ENCODE measurements around the gene ZG16B.
A peak's percentile ranks its signal among the peaks of the same experiment; 100 is the strongest.

Gene ZG16B

DNA sequence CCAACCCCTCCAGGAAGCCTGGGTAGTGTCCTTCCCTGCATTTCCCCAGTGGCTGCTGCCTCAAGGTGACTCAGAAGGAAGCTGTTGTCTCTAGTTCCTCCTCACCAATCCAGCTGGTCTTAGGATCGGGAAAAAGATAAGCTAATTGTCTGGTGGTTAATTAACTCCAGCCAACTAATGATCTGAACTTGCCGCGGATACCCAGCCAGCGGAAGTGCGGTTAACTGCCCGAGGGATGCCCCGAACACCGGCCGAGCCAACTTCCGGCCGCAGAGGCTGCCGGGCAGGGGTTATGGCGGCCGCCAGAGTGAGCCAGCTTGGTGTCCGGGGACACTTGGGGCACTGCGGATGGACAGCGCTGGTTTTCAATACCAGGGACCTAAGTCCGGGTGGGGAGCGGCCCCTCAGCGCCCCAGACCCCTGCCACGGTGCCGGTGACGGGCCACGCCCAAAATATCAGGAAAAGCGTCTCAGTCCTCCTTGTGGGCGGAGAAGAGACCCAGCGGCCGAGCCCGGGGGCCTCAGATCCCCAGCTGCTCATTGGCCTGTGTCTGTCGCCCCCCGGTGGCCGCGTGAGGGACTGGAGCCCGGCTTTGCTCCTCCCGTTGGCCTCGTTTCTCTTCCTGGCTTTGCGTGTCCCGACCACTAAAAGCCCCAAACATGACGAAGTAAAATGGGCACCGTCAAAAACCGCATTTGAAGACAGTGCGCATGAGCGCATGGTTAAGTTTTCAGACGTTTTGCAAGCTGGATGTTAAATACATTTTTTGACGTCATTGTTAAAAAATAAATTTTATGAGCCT, 38.1 kb downstream of the ZG16B start:
- DNase-seq (ENCODE audit: low read depth) = peak; percentile 90

DNA sequence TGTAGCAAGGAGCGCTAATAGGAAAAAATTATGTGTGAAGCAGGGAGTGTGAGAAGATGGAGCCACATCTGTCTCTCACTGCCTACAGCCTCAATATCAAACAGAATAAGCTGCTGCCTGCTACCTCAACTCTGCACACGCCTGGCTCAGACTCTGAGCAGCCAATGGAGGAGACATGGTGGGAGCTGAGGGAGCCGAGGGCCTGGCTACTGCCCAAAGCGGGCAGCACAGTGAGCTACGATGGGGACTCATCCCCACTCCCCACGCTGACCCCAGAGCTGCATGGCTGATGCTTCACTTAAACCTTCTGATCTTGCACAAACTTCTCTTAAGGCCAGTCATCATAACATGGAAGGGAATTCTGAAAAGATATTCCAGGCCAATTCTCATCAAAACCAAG, 41.8 kb downstream of the ZG16B start:
- DNase-seq (ENCODE audit: low read depth) = no peak

DNA sequence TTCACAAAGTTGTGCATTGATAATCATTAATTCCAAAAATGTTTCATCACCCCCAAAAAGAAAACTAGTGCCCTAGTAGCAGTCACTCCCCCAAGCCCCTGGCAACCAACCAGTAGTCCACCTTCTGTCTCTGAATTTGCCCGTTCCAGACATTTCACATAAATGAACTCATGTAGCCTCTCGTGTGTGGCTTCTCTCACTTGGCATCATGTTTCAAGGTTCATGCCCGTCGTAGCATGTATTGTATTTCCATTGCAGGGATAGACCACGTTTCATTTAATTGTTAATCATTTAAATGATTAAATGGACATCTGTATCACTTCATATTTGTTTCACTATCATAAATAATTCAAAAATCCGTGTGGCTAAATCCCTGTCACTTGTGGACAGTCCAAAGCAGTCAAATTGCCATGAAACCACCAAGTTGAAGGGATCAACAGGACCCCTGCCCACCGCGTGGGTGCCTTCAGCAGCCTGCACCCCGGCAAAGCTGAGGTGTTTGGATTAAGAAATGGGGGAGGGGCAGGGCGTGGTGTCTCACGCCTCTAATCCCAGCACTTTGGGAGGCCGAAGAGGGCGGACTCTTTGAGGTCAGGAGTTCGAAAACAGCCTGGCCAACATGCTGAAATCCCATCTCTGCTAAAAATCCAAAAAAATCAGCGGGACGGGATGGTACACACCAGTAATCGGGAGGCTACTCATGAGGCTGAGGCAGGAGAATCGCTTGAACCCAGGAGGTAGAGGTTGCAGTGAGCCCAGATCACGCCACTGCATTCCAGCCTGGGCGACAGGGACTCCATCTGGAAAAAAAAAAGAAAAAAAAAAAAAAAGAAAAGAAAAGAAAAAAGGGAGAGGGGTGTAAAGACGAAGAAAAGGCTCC, 44.2 kb downstream of the ZG16B start:
- no peak for DNase-seq (ENCODE audit: low read depth)

DNA sequence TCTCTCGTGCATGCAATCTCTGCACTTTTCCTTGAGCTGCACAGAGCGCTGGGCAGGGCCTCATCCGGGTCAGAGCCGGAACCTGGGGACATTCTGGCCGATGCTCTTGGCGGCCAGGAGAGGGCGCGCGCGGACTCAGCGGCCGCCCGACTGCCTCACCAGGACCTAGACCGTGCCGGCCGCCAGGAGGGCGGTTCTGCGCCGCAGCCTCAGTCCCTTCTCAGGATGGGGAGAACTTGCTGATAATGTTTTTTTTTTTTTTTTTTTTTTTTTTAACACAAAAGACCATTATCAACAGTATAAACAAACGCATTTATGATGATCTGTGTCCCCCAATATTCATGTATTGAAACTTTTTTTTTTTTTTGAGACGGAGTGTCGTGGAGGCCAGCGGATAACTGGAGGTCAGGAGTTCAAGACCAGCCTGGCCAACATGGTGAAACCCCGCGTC, 44.8 kb downstream of the ZG16B start:
- peak; percentile 51 for DNase-seq (ENCODE audit: low read depth)

DNA sequence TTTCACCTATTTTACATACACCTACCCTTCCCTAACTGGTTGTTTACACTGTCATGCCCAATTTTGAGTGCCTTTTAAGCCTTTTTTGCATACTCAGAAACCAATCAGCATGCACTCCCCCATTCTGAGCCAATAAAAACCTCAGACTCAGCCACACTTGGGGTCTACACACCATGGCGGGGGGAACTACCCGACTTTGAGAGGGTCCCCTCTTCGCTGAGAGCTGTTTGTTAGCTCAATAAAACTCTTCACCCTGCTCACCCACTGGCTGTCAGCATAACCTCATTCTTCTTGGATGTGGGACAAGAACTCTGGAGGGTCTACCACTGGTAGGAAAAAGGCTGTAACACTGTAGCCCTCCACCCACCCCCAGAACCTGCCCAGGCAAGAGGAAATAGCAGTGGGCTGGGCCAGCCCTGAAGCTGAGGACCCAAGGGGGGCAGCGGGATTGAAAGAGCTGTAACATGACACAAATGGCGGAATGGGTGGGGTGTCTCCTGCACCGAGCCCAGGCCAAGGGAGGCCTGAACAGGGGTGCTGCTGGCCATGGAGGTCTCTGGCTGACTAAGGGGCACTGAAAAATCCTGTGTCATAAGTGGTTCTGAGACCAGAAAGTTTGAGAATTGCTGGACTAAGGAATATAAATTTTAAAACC, 49.9 kb downstream of the ZG16B start:
- no peak for DNase-seq (ENCODE audit: low read depth)

Data from activated T-cell treated with anti-CD3 and anti-CD28 coated beads for 1 hour (primary cell).